Measurements from ENCODE around the gene SHISA5.
A peak's percentile ranks its signal among the peaks of the same experiment; 100 is the strongest.
"Not testable (repeated sequence)": the region's sequence is repeated elsewhere in the genome, so short reads cannot be mapped to it uniquely, and the experiment has no call there.

SHISA5 gene

DNA sequence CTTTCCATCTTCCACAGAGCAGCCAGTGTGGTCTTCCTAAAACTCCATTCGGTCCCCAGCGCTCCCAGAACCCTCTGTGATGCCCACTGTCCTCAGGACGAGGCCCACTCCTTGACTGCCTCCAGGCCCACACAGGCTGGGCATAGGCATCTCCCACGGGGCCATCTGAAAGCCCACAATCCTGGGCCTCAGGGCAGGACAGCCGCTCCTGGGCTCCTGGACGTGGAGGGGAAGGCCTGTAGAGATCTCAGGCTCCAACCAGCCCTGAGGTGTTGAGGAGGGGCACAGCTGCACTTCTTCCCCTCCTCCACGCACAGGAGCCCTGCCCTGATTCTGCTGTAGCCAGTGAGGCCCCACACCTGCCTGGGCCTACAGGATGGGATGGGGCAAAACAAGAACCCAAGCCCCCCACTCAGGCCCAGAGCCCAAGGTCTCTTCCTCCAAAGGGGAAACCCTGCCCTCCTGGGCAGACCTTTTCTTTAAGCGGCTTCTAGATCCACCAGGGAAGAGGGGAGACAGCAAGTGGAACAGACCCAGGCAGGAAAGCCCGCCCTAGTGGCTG, 25.9 kb downstream of the SHISA5 start:
- no peak for DNase-seq (ENCODE audit: low read depth, low spot score)

DNA sequence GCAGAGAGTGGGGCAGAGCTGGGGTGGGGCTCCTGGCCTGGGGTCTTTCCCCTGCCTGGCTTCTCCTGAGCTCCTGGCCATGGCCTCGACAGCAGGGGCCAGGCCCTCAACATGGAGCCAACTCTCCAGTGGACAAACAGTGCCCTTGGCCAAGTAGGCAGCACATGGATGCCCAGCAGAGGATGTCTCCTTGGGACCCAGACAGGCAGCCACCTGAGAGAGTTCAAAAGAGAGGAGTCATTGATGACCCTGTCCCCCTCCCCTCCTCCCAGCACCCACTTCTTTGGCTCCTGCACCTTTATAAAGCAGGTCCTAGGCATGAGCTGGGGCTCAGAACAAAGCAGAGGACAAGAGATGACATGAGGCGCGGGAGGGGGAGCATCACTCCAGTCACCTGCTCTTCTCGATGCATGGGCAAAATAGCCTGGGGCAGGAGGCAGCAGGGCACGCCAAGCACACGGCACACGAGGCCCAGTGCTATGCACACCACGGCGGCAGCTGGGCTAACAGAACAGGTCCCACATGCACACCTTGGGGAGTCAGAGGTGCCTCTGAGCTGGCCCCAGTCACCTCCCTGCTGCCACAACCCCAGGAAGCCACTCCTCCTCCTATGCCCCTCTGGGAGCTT, 27.4 kb downstream of the SHISA5 start:
- DNase-seq (ENCODE audit: low read depth, low spot score): no peak

DNA sequence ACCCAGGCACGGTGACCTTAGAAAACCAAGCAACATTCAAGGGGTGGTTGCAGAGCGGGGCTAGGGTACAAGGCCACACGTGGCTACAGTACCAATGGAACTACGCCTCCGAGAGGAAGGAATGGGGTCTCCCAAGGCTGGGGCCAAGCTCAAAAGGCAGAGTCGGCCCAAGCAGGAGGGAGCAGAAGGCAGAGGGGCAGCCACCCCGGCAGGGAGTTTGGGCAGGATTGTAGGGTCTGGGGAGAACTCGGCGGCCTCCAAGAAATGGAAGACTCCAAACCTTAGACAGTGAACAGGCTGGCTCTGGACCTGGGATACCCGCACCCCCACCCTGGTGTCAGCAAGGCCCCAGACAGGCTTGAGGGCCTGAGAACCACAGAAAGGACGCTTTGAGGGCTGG, 28.8 kb downstream of the SHISA5 start:
- no peak for DNase-seq (ENCODE audit: low read depth, low spot score)

DNA sequence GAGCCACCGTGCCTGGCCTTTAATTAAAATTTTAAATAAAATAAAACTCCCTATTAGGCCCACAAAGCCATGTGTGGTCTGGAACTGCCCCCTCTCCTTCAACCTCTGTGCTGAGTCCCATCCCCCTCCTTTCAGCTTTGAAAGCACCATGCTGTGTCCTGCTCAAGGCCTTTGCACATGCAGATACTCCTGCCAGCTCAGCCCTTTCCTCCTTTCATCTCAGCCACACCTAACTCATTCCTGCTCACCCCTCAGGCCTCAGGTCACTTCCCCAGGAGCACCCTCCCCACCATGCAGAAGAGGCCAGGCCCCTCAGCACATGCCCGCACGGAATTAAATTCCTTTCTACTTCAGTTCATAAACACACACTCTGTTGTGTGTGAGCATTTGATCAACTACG, 29.4 kb downstream of the SHISA5 start:
- DNase-seq (ENCODE audit: low read depth, low spot score): no peak

DNA sequence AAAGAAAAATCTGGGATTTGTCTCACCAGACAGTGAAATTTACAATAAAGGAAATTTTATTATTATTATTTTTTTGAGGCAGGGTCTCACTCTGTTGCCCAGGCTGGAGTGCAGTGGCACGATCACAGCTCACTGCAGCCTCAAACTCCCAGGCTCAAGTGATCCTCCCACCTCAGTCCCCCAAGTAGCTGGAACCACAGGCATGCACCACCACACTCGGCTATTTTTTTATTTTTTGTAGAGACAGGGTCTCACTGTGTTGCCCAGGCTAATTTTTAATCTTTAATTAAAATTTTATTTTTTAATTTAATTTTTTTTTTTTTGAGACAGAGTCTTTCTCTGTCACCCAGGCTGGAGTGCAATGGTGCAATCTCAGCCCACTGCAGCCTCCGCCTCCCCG, 29.9 kb downstream of the SHISA5 start:
- DNase-seq (ENCODE audit: low read depth, low spot score): not testable (repeated sequence)

DNA sequence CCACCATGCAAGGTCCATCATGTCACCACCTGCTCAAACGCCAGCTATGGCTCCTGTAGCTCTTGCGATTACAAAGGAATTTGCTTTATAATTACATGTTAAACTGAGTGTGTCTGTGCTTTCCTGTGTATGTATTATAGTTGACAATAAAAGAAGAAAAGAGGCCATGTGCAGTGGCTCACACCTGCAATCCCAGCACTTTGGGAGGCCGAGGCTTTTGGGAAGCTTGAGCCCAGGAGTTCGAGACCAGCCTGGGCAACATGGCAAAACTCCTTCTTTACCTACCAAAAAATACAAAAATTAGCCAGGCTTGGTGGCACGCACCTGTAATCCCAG, 30.4 kb downstream of the SHISA5 start:
- no peak for DNase-seq (ENCODE audit: low read depth, low spot score)

DNA sequence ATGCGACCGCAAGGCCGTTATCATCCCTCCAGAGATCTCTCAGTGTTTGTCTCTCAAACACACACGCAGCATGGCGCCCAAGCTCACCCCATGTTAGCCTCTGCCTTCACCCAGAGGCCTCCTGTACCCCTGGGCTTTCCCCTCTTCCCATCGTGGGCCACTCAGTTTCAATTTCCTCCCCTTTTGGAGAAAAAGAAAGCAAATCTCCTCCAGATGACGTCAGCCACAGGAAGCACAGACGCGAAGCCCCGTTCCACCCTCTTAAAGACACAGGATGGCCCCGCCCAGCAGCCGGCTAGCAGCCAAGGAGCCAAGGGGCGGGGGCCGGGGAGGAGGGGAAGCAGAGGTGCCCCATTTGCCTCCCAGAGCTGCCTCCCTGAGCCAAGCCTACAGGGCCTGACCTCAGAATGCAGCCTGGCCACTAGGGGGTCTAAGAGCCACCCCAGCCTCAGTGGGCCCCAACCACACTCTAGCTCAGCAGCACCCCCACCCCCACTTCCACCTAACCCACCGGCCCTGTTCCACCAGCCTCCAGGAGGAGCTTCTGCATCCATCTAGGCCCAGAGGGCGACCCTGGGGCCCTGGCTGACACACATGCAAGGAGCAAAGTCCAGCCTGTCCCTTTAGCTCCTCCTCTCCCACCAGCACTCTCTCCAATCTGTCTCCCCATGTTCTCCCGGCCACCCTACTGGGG, 30.9 kb downstream of the SHISA5 start:
- DNase-seq (ENCODE audit: low read depth, low spot score): peak; percentile 96

DNA sequence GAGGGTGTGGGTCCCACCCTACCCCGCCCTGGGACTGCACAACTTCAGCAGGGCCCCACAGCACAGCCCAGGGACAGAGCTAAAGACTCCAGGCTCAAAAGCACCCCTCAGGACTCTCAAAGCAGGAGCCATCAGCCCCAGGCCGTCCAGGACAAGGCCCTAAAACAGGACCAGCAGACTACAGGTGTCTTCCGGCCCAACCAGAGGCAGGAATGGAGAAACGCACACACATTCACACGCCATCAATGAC, 31.4 kb downstream of the SHISA5 start:
- DNase-seq (ENCODE audit: low read depth, low spot score): no peak

DNA sequence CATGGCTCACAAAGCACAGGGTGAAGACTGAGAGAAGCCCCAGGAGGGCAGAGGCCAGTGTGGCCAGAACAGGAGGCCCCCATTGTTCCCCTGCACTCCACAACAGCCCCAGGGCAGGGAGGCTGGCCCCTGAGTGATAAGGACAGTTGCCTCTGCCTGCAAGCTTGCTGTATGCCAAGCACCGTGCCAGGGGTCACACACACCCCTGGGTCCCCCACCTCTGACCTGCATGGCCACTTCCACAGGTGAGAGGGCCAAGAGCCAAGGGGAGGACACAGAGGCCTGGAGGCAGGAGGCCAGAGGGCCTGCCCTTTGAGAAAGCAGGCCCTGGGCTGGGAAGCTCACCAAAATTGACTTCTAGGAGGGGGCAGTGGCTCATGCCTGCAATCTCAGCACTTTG, 33.7 kb downstream of the SHISA5 start:
- DNase-seq (ENCODE audit: low read depth, low spot score): no peak

DNA sequence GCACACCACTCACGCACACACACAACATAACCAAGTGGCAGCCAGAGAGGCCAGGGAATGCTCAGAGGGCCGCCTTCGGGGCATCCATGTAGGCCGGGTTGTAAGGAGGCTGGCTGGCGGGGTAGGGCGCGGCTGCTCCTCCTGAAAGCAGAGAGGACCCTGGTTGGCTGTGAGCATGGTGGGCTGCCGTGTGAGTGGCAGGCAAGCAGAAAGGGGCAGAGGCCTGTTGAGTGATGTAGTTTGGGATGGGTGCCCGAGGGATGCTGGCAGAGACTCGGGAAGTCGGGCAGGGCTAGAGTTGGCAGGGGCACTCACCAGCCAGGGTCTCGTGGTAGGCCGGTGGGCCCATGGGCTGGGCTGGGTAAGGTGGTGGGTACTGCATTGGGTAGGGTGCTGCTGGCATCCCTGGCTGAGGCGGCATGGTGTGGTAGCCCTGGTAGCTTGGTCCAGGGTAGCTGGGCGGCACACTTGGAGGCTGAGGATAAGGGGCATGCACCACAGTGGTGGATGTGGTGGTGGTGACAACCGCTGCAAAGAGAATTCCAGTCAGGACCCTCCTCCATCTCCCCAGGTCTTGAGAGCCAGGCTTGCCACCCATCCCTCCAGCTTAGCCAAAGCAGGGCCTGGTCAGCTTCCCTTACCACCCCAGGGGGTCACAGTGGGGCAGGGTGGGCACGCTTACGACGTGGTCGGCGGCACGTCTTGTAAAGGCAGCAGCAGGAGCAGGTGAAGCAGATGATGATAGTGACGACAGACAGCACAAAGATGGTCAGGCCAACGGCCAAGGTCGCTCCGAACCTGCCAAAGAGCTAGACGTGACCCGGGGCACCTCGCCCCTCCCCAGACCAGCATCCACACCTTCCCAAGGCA, 34.7 kb downstream of the SHISA5 start:
- DNase-seq (ENCODE audit: low read depth, low spot score): no peak

DNA sequence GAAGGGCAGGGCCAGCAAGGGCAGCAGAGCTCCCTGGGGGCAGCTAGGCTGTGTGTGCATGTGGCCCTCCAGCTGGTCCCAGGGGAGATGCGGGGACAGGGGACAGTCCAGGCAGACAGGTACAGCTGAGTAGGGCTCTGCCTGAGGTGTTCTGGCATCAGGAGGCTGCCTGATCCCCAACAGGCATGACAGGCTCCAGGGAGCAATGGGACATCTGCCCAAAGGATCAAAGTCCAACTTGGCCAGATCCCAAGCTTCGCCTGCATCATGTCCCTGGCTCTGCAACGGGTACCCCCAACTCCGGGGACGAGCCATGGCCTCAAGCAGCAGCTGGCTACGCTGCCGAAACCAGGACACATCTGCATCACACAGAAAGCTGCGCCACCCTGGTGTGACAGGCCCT, 35.6 kb downstream of the SHISA5 start:
- no peak for DNase-seq (ENCODE audit: low read depth, low spot score)

DNA sequence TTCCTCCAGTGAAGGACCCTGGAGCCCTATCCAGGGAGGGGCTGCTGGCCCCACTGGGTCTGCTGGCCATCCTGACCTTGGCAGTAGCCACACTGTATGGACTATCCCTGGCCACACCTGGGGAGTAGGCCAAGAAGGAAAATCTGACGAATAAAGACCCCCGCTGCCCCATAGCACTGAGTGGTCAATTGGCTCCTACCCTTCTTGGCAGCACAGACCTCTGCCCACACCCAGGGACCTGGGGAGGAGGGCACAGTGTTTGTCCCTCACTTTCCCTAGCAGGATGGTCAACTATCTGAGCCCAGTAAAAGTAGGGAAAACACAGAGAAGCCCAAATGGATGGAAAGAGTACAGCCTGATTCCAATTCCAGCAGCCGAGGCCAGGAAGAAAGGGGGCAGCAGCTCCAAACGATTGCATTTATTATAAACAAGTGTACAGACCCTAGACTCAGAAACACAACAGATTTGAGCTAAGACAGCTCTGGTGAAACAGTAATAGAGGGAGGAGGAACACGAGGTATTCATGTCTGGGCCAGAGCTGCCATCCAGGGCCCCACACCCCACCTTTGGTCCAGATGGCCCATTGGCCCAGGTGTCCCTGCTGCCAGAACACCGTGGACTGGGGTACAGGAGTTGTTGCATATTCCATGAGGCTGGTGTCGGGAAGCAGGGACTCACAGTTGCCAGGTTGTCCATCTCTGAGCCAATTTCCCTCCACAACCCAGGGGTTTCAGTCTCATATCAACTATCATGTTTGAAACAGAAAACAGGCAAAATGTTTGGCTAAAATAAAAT, 36.3 kb downstream of the SHISA5 start:
- no peak for DNase-seq (ENCODE audit: low read depth, low spot score)

DNA sequence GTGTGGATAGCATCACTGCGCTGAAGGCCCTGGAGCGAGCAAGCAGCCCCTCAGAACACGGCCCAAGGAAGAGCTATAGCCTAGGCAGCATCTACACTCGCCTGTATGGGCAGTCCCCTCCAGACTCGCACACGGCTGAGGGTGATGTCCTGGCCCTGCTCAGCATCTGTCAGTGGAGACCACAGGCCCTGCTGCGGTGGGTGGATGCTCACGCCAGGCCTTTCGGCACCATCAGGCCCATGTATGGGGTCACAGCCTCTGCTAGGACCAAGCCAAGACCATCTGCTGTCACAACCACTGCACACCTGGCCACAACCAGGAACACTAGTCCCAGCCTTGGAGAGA, 36.9 kb downstream of the SHISA5 start:
- no peak for DNase-seq (ENCODE audit: low read depth, low spot score)

DNA sequence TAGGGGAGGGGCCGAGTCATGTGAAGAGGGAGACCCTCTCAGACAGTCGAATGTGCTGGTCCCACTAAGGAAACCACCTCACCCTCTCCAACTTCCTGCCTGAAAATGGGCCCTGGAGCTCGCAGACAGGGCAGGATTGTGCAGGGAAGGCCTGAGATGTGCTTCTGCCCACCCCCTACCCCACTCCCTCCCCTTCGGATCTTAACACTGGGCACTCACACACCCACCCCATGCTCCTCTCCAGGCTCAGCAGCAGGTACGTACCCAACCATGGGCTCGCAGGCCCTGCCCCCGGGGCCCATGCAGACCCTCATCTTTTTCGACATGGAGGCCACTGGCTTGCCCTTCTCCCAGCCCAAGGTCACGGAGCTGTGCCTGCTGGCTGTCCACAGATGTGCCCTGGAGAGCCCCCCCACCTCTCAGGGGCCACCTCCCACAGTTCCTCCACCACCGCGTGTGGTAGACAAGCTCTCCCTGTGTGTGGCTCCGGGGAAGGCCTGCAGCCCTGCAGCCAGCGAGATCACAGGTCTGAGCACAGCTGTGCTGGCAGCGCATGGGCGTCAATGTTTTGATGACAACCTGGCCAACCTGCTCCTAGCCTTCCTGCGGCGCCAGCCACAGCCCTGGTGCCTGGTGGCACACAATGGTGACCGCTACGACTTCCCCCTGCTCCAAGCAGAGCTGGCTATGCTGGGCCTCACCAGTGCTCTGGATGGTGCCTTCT, 37.4 kb downstream of the SHISA5 start:
- no peak for DNase-seq (ENCODE audit: low read depth, low spot score)

DNA sequence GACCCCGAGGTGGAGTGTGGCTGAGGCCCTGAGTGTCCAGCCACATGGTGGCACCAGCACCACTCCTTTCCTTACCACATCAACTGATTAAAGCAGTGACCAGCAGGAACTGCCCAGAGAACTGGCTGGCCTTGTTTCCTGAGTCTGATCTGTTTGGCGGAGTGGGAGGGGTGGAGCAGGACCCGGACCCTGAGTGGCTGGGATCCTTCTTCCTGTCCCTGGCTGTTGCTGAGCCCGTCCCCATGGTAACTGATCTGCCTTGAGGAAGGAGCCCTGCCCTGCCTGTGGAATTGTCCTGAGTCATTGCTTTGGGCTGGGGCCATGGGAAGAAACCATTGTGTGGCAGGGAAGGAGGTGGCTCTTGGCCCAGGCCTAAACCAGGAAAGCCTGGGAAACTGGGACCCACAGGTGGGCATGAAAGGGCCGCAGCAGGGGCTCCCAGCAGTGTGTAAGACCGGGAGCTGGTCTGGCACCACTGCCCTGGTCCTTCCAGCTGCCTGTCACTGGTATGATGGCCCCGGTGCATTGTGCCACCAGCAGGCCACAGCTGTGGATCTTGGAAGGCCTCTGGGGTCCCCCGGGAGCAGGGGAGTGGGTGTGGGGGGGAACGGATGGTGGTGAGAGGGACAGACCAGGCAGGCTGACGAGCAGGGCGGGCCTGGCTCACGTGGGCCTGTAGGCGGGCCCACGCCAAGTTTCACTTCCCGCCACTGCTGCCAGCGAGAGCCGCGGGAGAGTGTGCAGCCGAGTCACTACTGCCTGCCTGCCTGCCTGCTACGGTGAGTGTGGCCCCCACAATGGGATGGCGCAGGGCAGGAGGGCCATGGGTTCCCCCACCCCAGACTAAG, 38.2 kb downstream of the SHISA5 start:
- peak; percentile 100 for DNase-seq (ENCODE audit: low read depth, low spot score)

DNA sequence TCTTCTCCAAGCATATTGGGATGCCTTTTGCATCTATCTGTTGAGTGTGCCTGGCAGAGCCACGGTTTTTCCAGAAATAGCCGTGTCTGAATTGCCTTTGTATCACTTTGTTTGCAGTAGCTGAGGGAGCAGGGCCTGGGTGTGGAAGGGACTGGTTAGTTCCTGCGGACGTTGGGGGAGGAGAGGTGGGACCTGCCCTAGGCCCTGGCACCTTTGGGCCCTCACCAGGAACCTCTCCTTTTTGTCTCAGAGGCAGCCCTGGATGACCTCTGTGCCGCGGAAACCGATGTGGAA, 38.8 kb downstream of the SHISA5 start:
- no peak for DNase-seq (ENCODE audit: low read depth, low spot score)

DNA sequence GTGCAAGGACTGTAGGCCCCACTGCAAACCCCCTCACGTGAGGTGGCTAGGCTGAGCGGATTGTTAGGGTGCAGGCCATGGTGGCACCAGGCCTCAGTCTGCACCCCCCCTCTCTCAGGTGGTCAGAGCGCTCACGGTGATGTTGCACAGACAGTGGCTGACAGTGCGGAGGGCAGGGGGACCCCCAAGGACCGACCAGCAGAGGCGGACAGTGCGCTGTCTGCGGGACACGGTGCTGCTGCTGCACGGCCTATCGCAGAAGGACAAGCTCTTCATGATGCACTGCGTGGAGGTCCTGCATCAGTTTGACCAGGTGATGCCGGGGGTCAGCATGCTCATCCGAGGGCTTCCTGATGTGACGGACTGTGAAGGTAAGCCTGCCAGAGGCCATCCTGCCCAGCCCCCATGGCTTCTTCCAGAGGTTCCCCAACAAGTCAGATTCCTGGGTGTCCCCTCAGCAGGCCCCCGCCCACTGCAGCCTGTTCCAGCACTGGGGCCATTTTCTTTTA, 39.2 kb downstream of the SHISA5 start:
- no peak for DNase-seq (ENCODE audit: low read depth, low spot score)

DNA sequence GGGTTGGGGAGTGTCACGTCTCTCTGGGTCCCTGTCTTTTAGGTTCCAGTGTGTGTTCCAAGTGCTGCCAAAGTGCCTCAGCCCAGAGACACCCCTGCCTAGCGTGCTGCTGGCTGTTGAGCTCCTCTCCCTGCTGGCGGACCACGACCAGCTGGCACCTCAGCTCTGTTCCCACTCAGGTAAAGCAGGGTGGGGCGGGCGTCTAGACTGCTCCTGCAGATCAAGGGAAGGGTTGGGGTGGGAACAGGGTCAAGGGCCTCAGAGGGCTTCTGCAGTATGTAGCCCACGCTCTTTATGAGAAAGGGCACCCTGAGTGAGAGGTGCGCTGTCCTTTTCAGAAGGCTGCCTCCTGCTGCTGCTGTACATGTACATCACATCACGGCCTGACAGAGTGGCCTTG, 40.3 kb downstream of the SHISA5 start:
- DNase-seq (ENCODE audit: low read depth, low spot score): no peak

DNA sequence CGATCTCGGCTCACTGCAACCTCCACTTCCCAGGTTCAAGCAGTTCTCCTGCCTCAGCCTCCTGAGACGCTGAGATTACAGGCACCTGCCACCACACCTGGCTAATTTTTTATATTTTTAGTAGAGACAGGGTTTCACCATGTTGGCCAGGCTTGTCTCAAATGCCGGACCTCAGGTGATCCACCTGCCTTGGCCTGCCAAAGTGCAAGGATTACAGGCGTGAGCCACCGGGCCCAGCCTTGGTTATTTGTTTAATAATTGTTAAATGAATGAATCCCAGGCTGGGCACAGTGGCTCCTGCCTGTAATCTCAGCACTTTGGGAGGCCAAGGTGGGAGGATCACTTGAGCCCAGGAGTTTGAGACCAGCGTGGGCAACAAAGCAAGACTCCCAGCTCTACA, 42.2 kb downstream of the SHISA5 start:
- DNase-seq (ENCODE audit: low read depth, low spot score): not testable (repeated sequence)

DNA sequence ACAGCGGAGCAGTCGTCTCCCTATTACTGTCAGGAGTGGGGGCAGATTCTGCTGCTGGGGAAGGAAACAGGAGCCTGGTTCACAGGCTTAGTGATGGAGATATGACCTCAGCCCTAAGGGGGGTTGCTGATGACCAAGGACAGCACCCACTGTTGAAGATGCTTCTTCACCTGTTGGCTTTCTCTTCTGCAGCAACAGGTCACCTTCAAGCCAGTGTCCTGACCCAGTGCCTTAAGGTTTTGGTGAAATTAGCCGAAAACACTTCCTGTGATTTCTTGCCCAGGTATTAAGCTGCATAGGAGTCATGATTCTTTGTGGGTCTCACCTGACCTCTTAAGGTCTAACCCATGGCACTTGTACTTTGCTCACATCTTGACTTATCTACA, 43.5 kb downstream of the SHISA5 start:
- DNase-seq (ENCODE audit: low read depth, low spot score): no peak
